PFSK-1 (cell line): Measurements from ENCODE around the gene TBC1D17.
A peak's percentile ranks its signal among the peaks of the same experiment; 100 is the strongest.

ENCODE experiments used
- FOXP2 ChIP-seq: optimal IDR thresholded peaks from 2 replicates; pipeline ENCODE3; 2011; ENCODE audit warnings: borderline replicate concordance, control low read depth, inconsistent platforms; ENCODE audit not compliant: insufficient read depth; ENCODE audit errors: extremely low read length, extremely low read depth
- POLR2AphosphoS5 ChIP-seq: IDR thresholded peaks from 2 replicates; pipeline ENCODE4 v1.6.1; 2012; ENCODE audit warnings: low read depth, mild to moderate bottlenecking, control low read depth, low read length, moderate library complexity
- SIN3A ChIP-seq: IDR thresholded peaks from 2 replicates; pipeline ENCODE4 v1.6.1; 2012; ENCODE audit warnings: mild to moderate bottlenecking, low read length, moderate library complexity, borderline replicate concordance; ENCODE audit not compliant: insufficient read depth
- TAF1 ChIP-seq: IDR thresholded peaks from 2 replicates; pipeline ENCODE4 v1.6.1; 2012; ENCODE audit warnings: low read length, control low read depth, borderline replicate concordance; ENCODE audit not compliant: insufficient read depth
- TF ChIP-seq, protein P1 (sequence below), 2 experiments: IDR thresholded peaks; 2 replicates each; pipeline versions ENCODE4 v1.6.1 to v1.8.0; 2011 to 2012; ENCODE audit warnings: low read depth in 2 of 2, low read length in 2 of 2, control low read depth in 1 of 2, inconsistent platforms in 1 of 2, mild to moderate bottlenecking in 1 of 2, moderate library complexity in 1 of 2; ENCODE audit not compliant: insufficient read depth in 1 of 2

TBC1D17 gene

DNA sequence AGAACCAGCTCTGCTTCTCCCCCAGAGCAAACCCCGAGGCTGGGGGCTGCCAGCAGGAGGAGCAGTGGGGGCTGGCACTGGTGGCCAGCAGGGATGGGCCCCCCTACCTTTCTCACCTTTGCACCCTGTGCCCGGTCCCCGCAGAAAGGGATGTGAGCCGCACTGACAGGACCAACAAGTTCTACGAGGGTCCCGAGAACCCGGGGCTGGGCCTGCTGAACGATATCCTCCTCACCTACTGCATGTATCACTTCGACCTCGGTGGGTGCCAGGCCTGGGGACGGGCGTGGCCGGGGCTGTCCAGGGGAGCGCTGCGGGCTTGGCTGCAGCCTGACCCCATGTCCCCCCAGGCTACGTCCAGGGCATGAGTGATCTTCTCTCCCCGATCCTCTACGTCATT is 6.6 kb downstream of the TBC1D17 start:
- TF ChIP-seq SIN3A (no peak), FOXP2 (no peak), TAF1 (no peak), POLR2AphosphoS5 (no peak)
- TF ChIP-seq, protein P1, sequence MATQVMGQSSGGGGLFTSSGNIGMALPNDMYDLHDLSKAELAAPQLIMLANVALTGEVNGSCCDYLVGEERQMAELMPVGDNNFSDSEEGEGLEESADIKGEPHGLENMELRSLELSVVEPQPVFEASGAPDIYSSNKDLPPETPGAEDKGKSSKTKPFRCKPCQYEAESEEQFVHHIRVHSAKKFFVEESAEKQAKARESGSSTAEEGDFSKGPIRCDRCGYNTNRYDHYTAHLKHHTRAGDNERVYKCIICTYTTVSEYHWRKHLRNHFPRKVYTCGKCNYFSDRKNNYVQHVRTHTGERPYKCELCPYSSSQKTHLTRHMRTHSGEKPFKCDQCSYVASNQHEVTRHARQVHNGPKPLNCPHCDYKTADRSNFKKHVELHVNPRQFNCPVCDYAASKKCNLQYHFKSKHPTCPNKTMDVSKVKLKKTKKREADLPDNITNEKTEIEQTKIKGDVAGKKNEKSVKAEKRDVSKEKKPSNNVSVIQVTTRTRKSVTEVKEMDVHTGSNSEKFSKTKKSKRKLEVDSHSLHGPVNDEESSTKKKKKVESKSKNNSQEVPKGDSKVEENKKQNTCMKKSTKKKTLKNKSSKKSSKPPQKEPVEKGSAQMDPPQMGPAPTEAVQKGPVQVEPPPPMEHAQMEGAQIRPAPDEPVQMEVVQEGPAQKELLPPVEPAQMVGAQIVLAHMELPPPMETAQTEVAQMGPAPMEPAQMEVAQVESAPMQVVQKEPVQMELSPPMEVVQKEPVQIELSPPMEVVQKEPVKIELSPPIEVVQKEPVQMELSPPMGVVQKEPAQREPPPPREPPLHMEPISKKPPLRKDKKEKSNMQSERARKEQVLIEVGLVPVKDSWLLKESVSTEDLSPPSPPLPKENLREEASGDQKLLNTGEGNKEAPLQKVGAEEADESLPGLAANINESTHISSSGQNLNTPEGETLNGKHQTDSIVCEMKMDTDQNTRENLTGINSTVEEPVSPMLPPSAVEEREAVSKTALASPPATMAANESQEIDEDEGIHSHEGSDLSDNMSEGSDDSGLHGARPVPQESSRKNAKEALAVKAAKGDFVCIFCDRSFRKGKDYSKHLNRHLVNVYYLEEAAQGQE (IDR thresholded peaks at IDR 0.05; ENCODE audit: insufficient read depth in 1 of 2, low read depth in 2 of 2, low read length in 2 of 2): no peak

- TF ChIP-seq FOXP2: no peak
- TF ChIP-seq SIN3A: no peak
- TF ChIP-seq POLR2AphosphoS5: no peak
- TF ChIP-seq TAF1: no peak
- TF ChIP-seq, protein P1 (IDR thresholded peaks at IDR 0.05; ENCODE audit: insufficient read depth in 1 of 2, low read depth in 2 of 2, low read length in 2 of 2): no peak
These were observed 7.3 kb downstream of the TBC1D17 start for GRCh38 chr19:49884760-49885159.

- TF ChIP-seq FOXP2: no peak
- TF ChIP-seq, protein P1 (IDR thresholded peaks at IDR 0.05; ENCODE audit: insufficient read depth in 1 of 2, low read depth in 2 of 2, low read length in 2 of 2): no peak
- TF ChIP-seq POLR2AphosphoS5: 0 out of 2 replicates have a peak, but pooled peaks have one; percentile 25
- TF ChIP-seq TAF1: no peak
- no peak for TF ChIP-seq SIN3A
These were observed 9.6 kb downstream of the TBC1D17 start for GRCh38 chr19:49887037-49887664.

- TF ChIP-seq SIN3A: no peak
These were observed 10.4 kb downstream of the TBC1D17 start for GRCh38 chr19:49887665-49888509.

GRCh38 chr19:49888510-49888824 is 11.0 kb downstream of the TBC1D17 start:
- TF ChIP-seq, protein P1 (IDR thresholded peaks at IDR 0.05; ENCODE audit: insufficient read depth in 1 of 2, low read depth in 2 of 2, low read length in 2 of 2): no peak
- TF ChIP-seq FOXP2: no peak
- no peak for TF ChIP-seq POLR2AphosphoS5
- TF ChIP-seq TAF1: no peak
- no peak for TF ChIP-seq SIN3A
